GM12874 (cell line): ENCODE measurements around the gene RAX.

Experiments used
- CTCF ChIP-seq: IDR thresholded peaks from 2 replicates; pipeline ENCODE4 v1.5.1; 2011; ENCODE audit warnings: low read depth, mild to moderate bottlenecking, control low read depth, low read length, moderate library complexity; ENCODE audit not compliant: insufficient read depth

RAX gene

GRCh38 chr18:59272221-59272888 lies 899 bp downstream of the RAX start:
- no peak for TF ChIP-seq CTCF

- TF ChIP-seq CTCF, result no peak
Measured at GRCh38 chr18:59271606-59272220, 1.5 kb downstream of the RAX start.

DNA sequence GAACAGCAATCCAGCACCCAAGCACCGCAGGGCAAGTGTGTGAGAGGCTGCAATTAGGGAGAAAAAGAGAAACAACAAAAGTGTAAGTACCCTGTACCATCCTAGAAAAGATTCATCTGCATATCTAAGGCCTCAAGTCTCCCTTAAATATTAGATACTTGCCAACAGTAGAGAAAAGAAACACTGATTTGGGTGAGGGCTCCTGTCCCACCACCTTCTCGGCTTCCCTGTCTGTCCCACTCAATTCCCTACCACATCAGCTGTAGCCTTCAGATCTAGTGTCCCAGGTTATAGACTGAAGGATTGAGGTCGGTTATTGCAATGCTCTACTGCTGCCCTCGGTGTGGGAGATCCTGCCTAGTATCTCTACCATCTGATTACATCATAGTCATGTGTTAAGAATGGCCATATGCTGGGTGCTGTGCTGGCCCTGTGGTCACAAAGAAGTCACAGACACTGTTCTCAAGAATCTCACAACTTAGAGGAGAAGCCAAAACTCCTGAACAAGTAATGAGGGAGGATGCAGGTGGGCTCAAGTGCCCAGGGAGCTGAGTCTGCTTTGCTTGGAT lies 2.5 kb downstream of the RAX start:
- no peak for TF ChIP-seq CTCF

DNA sequence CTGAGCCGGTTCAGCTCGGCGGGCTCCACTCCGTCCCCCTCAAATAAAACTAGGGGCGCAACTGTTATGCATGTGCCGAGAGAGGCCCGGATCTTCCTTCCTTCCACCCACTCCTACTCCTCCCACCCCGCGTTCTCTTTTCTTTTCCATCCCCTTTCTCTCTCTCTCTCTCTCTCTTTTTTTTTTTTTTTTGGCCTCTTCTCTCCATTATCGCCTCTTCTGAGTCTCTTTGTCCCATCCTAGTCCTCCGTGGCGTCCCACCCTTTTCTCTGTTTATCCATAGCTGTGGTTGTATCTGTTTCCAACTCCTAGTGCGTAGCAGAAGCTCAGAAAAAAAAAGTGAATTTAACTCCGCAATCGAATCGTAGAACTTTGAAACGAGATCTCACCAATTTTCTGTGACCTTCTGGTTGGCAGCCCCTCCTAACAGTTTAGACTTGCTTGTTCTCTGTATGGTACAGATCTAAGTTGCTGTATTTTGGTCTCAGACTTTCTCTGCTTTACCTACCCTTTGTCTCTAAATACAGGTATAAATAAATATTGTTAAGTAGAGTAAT lies 3.6 kb downstream of the RAX start:
- TF ChIP-seq CTCF, result no peak

- 0 out of 2 replicates have a peak, but pooled peaks have one; percentile 25 for TF ChIP-seq CTCF
Measured at GRCh38 chr18:59268721-59269562, 4.3 kb downstream of the RAX start.

DNA sequence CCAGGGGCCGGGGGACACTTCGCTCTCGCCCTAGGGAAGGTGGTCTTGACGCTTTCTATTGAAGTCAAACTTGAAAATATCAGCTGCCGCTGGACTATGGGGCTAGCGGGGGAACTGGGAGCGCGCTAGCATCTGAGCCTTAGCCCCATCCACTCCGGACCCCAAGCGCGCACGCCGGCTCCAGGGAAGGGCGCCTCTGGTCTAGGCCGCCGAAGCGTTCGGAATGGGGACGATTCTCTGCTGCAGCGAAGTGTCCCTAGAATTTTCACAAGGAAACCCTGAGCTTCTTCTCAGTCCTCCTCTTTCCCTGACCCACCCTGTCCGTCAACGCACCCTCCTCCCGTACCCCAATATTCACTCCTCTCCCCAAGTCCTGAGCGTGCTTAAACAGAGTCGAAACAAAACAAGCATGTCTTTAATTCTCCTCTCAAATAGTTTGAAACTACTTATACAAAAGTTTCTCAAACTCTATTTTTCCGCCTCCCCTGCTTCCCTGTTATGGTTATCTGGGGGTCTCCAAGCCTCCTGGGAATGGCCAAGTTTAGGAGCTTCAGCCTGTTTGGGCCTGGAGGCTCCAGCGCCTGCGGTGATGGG lies 5.0 kb downstream of the RAX start:
- TF ChIP-seq CTCF, result no peak
